HG02610 (cell line): ENCODE measurements around the gene BNC2.

ENCODE experiments used
- ATAC-seq: cut with Tn5 transposase; IDR thresholded peaks from one replicate; pipeline ENCODE4 v1.9.1; 2021; ENCODE audit warnings: mild to moderate bottlenecking, moderate library complexity; ENCODE audit not compliant: unreplicated experiment

BNC2 gene

DNA sequence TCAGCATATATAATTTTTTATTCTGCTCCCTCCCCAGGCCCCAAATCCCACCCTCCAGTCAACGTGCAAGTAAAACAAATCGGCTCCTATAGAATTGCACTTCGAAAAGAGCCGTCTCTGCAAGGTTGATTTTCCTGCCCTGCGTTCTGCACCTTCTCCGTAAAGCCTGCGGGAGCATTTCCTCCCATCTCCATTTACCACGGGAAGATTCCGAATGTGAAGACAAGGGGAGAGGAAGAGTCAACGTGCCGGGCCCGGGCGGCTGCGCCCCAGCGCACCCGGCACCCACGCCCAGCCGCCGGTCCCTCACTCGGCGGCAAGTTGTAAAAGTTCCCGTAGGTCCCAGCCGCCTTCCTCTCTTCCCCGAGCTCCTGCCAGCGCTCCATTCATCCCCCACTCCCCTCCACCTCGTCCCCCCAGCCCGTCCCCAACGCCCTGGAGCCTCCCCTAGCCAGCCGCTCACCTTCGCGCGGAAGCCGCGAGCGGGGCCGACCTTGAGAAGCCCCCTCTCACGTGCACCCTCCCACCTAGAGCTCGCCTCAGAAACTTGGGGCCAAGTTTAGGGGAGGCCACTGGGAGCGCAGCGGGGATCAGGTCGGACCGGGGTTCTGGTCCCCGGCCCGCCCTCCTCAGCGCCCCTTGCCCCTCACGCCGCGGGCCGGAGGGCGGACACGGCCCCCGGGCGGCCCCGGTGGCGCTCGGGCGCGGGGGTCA is 431 bp downstream of the BNC2 start:
- ATAC-seq = no peak

DNA sequence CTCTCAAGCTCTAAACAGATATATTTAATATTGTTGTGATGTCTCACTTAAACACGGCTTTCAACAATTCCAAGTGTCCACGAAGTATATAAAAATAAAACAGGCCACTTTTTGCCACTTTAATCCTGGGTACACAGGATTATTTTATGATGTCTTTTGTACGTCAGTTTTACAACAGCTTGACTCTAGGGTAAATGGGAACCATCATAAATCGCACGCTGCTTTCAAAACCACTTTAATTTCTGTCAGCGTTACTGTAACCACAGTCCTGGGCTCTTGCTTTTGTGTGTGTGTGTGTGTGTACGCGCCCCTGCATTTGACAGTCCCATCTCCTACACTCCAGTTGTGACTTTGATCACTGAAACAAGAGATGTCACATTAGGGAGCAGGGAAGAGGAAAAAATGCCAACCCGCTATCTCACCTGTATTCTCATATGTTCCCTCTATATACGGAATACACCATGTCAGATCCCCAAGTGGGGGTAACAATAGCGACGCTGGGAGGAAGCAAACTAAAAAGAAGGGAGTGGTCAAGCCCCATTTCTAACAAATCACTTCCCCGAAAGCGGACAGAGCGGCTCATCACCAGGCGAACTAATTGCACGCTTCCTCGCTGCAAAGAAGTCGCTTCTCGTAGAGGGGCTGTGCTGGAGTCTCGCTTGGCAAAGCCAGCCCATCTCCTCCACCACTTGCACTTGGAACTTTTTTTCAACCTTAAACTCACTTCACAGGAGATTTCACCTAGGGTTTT is 1.2 kb downstream of the BNC2 start:
- no peak for ATAC-seq

DNA sequence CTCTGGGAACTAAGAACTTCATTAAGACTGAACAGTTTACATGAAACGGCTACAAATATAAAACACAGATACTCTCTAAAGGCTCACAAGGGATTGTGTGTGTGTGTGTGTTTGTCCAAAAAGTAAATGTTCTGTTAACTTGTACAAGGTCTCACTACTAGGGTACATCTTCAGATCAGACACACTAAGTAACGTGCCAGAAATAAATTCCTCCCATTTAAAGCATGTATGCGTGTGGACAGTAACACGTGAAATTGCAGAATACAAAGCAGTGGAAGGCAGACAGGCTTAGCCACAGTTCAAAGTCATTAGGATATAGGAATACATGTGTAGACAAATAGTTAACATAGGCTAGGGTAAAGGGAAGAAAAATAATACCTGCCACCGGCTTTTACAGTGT is 1.8 kb downstream of the BNC2 start:
- ATAC-seq = no peak

DNA sequence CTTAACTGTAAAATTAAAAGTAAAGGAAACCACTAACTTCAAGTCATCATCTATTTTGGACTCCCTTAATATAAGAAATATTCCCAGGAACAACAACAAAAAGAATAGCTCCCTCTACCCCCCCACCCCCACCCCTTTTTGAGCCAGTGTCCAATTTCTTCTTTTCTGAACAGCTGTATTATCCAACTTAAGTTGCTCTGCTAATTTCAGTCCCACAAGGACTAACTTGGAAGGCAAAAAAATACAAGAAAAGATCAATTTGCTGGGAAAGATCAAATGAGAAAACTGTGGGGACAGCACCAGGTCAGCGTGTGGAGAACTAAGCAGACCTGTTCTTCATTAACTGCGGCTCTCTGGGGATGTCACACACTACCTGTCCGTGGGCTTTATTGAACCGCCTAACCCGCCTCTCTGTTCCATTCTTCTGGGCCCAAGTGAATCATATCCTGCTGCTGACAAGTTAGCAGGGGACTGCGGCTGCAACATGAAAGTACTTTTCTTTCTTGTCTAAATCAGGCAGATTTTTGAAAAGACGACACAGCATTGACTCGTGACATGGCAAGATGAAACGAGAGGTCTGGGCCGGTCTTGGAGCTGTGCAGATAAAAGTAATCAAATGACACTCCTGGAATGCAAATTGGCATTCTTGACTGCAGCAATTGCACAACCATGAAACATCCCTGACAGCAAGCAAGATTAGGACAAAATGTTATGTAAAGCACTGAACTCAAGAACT is 2.7 kb downstream of the BNC2 start:
- ATAC-seq = no peak

DNA sequence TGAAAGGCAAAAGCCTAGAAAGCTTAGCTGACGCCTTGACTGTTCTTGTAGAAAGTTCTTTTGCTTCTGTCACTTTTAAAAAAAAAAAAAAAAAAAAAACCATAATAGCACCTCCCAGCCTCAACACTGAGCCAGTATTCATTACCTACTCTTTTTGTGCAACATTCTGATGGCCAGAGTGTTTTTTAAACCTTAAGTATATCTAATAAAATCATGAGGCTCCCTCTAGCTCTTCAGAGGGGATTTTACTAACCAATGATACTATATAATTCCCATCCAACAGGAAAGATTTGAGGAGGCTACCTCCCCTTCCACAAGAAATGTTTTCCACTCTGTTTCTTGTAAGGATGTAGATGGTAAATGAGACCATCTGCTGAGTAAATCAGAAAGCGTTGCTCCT is 3.9 kb downstream of the BNC2 start:
- no peak for ATAC-seq

DNA sequence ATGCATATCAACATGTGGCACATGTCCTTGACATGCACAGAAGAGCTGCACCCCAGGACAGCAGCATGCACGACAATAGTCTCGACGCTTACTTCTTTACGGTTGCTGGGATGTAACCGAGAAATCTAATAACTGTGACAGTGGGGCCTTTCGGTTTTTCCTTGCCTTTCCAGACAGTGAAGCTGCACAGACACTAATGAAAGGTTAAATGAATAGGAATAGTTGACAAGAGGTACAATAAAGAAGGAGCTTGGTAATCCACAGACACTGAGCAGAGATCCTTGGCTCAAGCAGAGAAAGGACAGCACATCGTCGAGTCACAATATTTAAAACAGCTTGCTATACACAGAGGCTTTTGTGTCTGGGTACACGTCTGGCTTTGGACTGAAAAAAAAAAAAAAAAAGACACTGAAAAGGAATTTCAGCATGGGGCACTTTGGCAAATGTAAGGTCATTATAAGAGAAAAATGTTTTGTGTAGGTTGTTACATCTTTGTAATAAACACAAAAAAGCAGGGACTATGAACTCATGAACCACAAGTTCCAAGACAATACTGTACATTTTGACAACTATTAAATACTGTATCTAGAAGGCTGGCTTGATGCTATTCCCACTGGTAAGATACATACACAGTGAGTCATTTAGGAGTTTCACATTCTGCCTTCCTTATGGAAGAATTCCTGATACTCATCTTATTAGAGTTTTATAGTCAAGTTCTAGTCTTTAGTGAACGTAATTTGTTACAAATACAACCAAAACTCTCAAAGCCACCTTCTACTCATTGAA is 5.6 kb downstream of the BNC2 start:
- ATAC-seq = no peak

DNA sequence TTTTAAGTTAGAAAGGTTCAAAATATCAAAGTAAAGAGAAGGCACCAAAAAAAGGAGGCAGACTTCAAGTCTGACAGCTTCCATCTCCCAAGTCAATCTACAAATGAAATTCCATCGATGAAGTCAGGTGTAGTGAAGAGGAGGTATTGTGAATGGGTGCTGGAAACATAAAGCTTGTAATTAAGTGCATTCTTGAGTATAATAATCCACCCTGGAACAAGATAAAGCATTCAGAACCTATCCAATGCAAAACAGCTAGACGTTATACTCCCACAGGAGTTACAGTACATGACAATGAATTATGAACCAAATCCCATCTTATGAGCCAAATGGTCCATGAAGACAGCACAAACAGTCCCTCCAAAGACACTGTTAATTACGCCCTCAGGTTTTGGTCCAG is 22.3 kb downstream of the BNC2 start:
- no peak for ATAC-seq

DNA sequence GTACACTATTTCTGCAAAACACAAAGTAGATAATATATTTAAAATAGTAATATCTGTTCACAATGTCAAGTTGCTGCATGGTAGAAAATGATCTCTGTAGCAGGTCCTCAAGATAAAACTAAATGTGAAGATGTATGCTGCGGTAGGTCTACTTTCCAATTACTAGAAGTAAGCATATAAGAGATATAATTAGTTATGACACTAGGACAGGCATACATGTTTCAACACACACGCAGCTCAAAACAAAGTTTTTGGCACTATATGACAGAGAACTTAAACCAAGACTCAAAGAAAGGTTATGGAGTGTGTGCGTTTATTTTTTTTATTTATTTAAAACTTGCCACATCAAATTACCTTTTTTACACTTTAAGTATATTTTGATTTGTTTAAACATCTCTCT is 23.5 kb downstream of the BNC2 start:
- ATAC-seq = no peak

DNA sequence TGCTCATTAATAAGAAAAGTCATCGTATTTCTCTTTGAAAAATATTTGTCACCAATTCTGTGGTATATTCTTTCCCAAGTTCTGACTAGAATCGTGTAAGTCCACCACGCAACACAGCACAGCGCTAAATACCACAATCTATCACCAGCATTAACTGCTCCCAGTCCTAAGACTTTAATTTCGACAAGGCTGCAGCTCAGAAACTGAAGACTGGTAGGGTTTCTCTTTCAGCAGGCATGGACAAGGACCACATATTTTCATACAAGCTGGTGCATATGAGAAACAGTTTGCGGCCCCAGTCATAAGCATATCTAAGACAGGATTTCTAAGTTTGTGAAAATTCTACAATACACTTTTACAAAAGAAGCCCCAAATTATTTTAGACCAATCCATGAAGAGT is 24.1 kb downstream of the BNC2 start:
- no peak for ATAC-seq

DNA sequence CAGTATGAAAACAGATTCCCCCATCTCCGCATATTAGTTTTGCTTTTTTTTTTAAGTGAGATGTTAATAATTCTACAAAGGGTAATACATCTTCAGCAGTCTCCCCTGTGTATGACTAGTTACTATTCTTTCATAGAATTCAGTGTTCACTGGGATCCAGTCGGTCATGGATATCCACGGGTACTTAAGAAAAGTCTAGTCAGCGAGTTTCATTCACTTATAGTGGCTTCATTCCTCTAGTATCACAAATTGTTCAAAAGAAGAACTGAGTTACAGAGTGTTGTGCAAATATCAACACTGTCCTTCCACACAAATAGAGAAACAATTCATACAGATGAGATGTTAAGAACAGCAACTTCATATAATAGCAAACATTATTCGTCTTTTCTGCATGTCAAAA is 35.7 kb downstream of the BNC2 start:
- no peak for ATAC-seq

DNA sequence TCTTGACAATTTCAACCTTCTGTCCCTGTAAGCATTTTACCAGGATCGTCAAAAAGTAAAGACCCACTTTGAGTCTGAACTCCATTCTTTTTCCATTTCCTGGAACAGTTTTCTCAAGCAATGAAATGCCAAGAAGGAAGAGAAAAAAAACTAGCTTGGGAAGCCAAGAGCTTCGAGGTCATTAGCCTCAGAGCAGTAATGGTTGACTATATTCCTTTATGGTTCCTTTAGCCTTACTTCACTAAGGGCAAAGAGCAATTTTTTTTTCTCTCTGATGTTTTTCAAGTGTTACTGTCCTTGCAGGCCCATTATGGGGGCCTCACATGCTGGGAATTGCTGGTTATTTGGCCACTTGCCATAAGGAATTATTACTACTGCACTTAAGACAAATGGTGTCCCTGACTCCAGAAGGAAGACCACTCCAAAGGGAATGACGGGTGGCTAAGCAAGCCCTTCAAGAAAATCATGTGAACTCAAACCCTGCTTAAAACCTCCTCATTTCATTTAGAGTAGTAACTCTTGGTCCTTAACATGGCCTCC is 37.1 kb downstream of the BNC2 start:
- no peak for ATAC-seq

DNA sequence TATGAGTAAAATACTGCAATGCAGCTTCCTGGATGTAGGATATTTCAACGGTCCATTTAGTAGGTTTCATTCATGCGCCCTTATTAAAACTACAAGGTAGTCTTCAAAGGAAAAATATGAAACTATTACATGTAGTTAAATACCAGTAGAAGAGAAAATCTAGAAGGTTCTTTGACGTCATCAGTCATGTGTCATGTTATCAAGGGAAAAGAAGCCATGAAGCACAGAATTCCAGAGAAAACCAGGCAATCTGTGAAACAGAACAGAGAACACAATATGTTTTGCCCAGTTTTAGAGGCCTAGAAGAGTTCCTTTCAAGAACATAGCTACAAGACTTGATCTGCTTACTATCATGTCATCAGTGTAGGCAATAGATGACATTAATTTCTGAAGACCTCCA is 38.4 kb downstream of the BNC2 start:
- no peak for ATAC-seq

DNA sequence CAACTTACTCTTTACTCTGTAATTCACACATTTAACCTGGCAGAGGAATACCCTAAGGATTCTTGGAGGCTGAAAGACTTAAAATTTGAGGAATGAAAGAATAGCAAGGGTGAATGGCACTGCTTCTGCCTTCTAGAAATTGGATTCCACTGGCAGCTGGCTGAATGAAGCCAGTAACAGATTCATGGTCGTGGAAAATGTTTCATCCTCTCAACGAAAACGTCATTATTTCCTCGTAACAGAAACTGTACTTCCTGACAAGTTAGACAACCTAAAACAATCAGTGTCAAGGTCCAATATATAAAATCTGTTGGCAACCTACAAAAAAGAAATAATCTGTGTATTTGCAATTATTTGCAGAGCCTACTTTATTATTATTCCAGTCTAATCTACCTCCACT is 39.7 kb downstream of the BNC2 start:
- no peak for ATAC-seq

DNA sequence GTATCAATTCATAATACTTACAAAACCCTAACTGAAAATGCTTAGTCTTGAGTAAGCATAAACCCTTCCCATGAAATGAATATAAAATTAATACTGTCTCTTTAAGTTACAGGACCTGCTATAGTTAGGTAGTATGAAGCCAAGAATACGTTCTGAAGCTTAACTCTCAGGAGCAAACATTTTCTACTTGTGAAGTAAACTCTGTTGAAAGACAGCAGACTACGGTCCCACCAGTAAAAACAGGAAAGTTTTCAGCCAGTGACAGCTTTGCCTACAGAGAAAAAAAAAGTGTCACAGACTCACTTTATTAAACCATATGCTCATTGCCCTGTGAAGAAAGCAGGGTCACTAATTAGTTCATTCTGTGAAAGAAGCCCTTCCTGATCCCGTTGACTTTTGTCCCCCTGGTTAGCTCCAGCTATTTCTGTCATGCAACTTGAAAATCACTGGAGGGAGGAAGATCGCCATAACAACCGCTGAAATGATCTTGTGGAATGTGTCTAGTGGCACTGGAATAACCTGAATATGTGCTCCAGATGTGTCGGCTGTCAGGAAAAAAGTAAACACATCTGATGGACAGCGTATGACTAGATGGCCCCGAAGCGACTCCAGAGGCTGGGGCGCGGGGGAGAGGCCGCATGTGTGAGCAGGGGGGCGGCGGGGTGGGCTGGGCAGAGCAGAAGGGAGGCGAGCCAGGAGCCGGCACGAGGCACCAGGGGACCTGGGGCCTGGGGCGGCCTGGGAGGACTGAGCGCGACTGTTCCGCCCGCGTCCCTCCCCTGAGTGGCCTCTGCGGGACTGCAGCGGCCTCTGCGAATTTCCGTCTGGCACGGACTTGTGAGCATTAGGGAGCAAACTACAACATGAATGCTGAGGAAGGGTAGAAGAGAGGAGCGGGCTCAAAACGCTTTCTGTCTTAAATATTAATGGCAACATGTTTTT is 41.9 kb downstream of the BNC2 start:
- no peak for ATAC-seq

DNA sequence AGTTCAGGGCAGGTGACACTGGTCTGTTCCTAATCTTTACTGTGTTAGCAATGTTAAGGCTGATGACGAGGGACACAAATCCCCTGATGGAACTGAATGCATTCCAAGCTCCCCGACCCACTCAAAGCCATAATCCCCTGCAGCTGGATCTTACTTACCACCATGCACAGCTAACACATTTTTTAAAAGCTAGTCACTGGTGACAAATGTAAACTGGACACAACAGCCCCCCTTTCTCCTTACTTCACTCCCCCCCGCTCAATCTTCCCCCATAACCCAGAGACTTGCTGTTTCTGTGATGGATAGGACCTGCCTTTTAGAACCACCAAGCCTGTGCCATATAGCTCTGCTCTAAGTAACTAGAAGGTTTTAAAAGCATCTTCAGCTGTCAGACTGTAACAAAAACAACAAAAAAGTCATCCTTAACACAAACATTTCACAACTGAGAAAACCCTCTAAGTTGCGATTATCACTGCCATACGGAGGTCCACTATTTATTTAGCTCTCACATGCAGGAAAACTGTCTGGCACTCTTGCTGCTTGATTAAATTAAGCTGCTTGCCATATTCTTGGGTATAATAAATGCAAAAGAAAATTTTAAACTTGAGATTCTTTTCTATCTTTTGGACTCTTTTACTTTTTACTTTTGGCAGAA is 44.4 kb downstream of the BNC2 start:
- no peak for ATAC-seq

DNA sequence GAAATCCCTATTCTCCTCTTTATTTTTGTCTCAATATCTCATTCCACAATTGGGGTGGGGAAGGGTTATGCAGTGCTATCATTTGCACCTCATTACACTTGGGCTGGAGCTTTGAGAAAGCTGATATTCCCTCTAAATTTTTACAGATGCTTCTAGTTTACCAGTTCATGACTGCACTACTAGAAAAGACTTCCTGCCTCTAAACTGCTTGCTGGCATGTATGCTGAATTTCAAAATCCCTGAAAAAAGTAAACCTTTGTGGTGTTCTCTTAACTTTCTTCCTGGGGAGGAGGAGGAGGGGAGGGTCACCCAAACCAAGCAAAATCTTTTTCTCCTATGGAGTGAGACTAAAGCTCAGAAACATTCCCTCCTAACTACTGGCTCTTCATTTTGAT is 45.1 kb downstream of the BNC2 start:
- no peak for ATAC-seq

DNA sequence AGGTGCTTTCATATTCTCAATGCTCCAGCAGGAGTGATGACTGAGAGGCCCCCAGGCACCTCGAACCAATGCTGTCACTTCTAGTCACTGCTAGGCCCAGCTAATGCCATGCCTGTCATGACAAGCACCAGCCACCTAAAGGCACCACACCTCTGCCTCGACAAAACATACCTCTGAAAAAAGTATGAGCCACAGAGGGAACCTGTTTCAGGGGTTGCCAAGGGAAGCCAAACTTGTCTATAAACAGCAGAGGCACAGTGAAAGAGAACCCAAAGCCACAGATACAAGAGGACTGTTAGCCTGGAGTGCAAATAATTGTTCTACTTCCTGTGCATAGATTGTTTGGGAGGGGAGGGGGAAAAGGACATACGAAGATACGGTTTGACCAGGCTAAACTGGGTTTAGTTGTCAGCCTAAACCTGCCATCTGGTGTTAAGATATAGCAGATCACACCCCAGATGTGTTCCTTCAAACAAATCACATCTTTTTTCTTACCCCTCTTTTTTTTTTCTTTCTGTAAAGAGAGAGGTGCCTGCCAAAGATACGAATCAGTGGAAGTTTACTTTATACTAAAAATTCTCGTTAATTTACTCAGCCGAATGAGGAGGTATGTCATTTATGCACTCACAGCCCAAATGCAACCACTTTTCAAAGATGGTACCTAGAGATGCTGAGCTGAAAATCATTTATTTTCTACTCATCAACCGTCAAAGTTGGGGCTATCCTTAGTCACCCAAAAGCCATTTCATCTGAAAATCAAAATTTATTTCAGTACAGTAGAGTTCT is 45.7 kb downstream of the BNC2 start:
- no peak for ATAC-seq

DNA sequence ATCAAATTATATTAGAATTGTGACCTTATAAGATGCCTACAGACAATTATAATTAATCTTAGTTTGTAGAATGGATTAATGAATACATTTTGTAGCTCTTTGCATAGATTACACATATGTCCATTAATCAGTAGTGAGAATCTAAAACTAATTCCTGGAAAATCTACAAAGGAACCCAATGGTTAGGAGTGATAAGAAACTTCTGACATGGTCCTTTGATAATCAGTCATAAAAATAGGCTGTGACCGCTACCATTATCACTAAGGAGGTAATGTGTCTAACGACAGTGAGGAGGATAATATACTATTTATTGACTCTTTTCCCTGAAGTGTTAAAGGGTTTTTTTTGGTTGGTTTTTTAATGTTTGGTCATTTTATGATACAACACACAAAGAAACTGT is 46.6 kb downstream of the BNC2 start:
- ATAC-seq = no peak

DNA sequence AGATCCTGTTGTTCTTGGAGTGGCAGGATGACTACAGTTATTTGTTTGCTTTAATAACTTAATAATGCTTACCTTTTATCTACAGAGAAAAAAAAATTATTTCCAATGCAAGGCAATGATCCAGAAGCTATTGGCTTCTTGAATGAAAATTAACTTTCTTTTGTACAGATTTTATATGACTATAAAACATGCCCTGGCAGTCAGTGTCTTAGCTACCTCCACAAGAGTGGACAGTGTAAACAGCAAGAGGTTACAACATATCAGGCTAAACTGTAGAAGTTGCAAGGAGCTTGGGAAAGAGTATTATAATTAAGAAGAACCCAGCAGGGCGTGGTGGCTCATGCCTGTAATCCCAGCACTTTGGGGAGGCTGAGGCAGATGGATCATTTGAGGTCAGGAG is 49.1 kb downstream of the BNC2 start:
- ATAC-seq = no peak
